Measurements from ENCODE around the gene ACSM6. TPM values are rescaled to one million over a fixed set of nuclear protein-coding genes. Genes with fewer than 3 reads are reported as not detected.

The ACSM6 gene
- total RNA-seq, 1 donor from 2014 or later = not detected

GRCh38 chr10:95240811-95241210, 46.8 kb downstream of the ACSM6 start:
- H3K27me3 ChIP-seq (ENCODE audit: control insufficient read depth, insufficient read depth, low read length) = no peaks in the 10 kb centered on the region
- TF ChIP-seq CTCF (IDR thresholded peaks at IDR 0.05; ENCODE audit: insufficient read depth, low read length, poor library complexity, severe bottlenecking) = no peak
- H3K36me3 ChIP-seq (ENCODE audit: control insufficient read depth, insufficient read depth, low read length) = no peaks in the 10 kb centered on the region
- no peak for DNase-seq (ENCODE audit: low read depth)
- no peak overlapping the region for H3K4me3 ChIP-seq (ENCODE audit: low read depth, low read length)

GRCh38 chr10:95241533-95241932, 47.5 kb downstream of the ACSM6 start:
- no peaks in the 10 kb centered on the region for H3K27me3 ChIP-seq (ENCODE audit: control insufficient read depth, insufficient read depth, low read length)
- H3K36me3 ChIP-seq (ENCODE audit: control insufficient read depth, insufficient read depth, low read length) = no peaks in the 10 kb centered on the region
- no peak for DNase-seq (ENCODE audit: low read depth)
- H3K4me3 ChIP-seq (ENCODE audit: low read depth, low read length) = no peak overlapping the region
- TF ChIP-seq CTCF (IDR thresholded peaks at IDR 0.05; ENCODE audit: insufficient read depth, low read length, poor library complexity, severe bottlenecking) = no peak

GRCh38 chr10:95242581-95243317, 48.7 kb downstream of the ACSM6 start:
- H3K36me3 ChIP-seq (ENCODE audit: control insufficient read depth, insufficient read depth, low read length) = peaks cover 2% of the 10 kb centered on the region
- TF ChIP-seq CTCF (IDR thresholded peaks at IDR 0.05; ENCODE audit: insufficient read depth, low read length, poor library complexity, severe bottlenecking) = peak; percentile 75
- H3K27me3 ChIP-seq (ENCODE audit: control insufficient read depth, insufficient read depth, low read length) = no peaks in the 10 kb centered on the region
- DNase-seq (ENCODE audit: low read depth) = no peak
- H3K4me3 ChIP-seq (ENCODE audit: low read depth, low read length) = no peak overlapping the region

GRCh38 chr10:95243318-95243617, 49.2 kb downstream of the ACSM6 start:
- Histone ChIP-seq H3K27me3 (ENCODE audit: control insufficient read depth, insufficient read depth, low read length) (no peaks in the 10 kb centered on the region), H3K4me3 (ENCODE audit: low read depth, low read length) (no peak overlapping the region), H3K36me3 (ENCODE audit: control insufficient read depth, insufficient read depth, low read length) (peaks cover 2% of the 10 kb centered on the region)
- DNase-seq (ENCODE audit: low read depth) = no peak
- no peak for TF ChIP-seq CTCF (IDR thresholded peaks at IDR 0.05; ENCODE audit: insufficient read depth, low read length, poor library complexity, severe bottlenecking)

GRCh38 chr10:95244152-95244551, 50.1 kb downstream of the ACSM6 start:
- Histone ChIP-seq H3K4me3 (ENCODE audit: low read depth, low read length) (no peak overlapping the region), H3K36me3 (ENCODE audit: control insufficient read depth, insufficient read depth, low read length) (peaks cover 2% of the 10 kb centered on the region), H3K27me3 (ENCODE audit: control insufficient read depth, insufficient read depth, low read length) (no peaks in the 10 kb centered on the region)
- no peak for TF ChIP-seq CTCF (IDR thresholded peaks at IDR 0.05; ENCODE audit: insufficient read depth, low read length, poor library complexity, severe bottlenecking)
- no peak for DNase-seq (ENCODE audit: low read depth)

GRCh38 chr10:95245425-95246055, 51.5 kb downstream of the ACSM6 start:
- TF ChIP-seq CTCF (IDR thresholded peaks at IDR 0.05; ENCODE audit: insufficient read depth, low read length, poor library complexity, severe bottlenecking) = no peak
- Histone ChIP-seq H3K4me3 (ENCODE audit: low read depth, low read length) (no peak overlapping the region), H3K27me3 (ENCODE audit: control insufficient read depth, insufficient read depth, low read length) (no peaks in the 10 kb centered on the region), H3K36me3 (ENCODE audit: control insufficient read depth, insufficient read depth, low read length) (peaks cover 2% of the 10 kb centered on the region)
- no peak for DNase-seq (ENCODE audit: low read depth)

Data from kidney epithelial cell (primary cell).